K562 (cell line): Measurements from ENCODE around the gene NRTN. TPM values are rescaled to one million over a fixed set of nuclear protein-coding genes. Genes with fewer than 3 reads are reported as not detected.
A peak's percentile ranks its signal among the peaks of the same experiment; 100 is the strongest.

ENCODE experiments used
- ATAC-seq: fragments of 200-7000 bp; cut with Tn5 transposase; 3 replicates; pipeline ENCODE4 v1.9.1; 2020; ENCODE audit warnings: moderate library complexity
- BruUV-seq: library from RNA; stranded (reverse); fragments of 400-500 nt; replicated peaks from 2 replicates; lab custom pipeline; 2021; lab: Mats Ljungman, UMichigan
- CTCF ChIA-PET: fragments of 300-600 bp; formaldehyde crosslinking; extraction: SDS; loops from one replicate; lab custom pipeline; 2021; ENCODE audit warnings: low intra/inter-chr PET ratio; lab: Yijun Ruan, JAX
- POLR2A ChIA-PET: fragments of 300-600, 350-650 bp; sonication (Branson Sonifier 250); formaldehyde crosslinking; extraction: SDS; loops from one replicate; lab custom pipeline; 2021; ENCODE audit warnings: antibody characterized with exemption, inconsistent platforms; lab: Yijun Ruan, JAX
- DNase-seq, 4 experiments: peaks; one replicate each; pipeline versions ENCODE4 v3.0.0 to v3.0.0-alpha.2; 2011 to 2018; ENCODE audit warnings: low spot score in 3 of 4, mixed read lengths in 3 of 4; ENCODE audit errors: extremely low read depth in 1 of 4
- FAIRE-seq: peaks from 2 replicates; lab custom pipeline; 2011; peaks lifted over from hg19 to GRCh38; lab: Jason Lieb, UNC
- H2AFZ ChIP-seq: 2 replicates; pipeline ENCODE4 v1.6.0; 2011; ENCODE audit warnings: low read depth, low read length, control low read depth, inconsistent platforms
- H3K27ac ChIP-seq: fragments of 200-600 bp; 3 replicates; pipeline ENCODE4 v1.8.0; 2011; ENCODE audit warnings: low read depth, mild to moderate bottlenecking, control low read depth, inconsistent platforms, low read length, moderate library complexity, mixed read lengths; ENCODE audit errors: extremely low read depth
- H3K27me3 ChIP-seq, 2 experiments: fragments of 300-600 bp in 1 of 2; 2 replicates in 1 of 2; 3 replicates in 1 of 2; pipeline versions ENCODE4 v1.6.0 to v1.8.0; 2011; ENCODE audit warnings: inconsistent platforms in 2 of 2, low read length in 2 of 2, mild to moderate bottlenecking in 1 of 2, mixed read lengths in 1 of 2, moderate library complexity in 1 of 2; ENCODE audit not compliant: control insufficient read depth in 2 of 2, insufficient read depth in 2 of 2
- H3K36me3 ChIP-seq: fragments of 300-600 bp; 3 replicates; pipeline ENCODE4 v1.8.0; 2011; ENCODE audit warnings: mild to moderate bottlenecking, low read length, inconsistent platforms; ENCODE audit not compliant: control insufficient read depth, insufficient read depth
- H3K4me1 ChIP-seq, 2 experiments: fragments of 200-600 bp in 1 of 2; replicated peaks in 1 of 2; 2 replicates in 1 of 2; 3 replicates in 1 of 2; pipeline versions ENCODE4 v1.5.1 to v1.8.0; 2011; ENCODE audit warnings: inconsistent platforms in 2 of 2, low read length in 2 of 2, mild to moderate bottlenecking in 1 of 2, mixed read lengths in 1 of 2, moderate library complexity in 1 of 2; ENCODE audit not compliant: control insufficient read depth in 2 of 2, insufficient read depth in 2 of 2
- H3K4me2 ChIP-seq: 2 replicates; pipeline ENCODE4 v1.6.1; 2011; ENCODE audit warnings: low read length, control low read depth, inconsistent platforms, mixed read lengths; ENCODE audit not compliant: insufficient read depth
- H3K4me3 ChIP-seq: fragments of 200-600 bp; sonication (generic), shearing (Covaris generic); 2 replicates; pipeline ENCODE4 v1.5.1; 2016; ENCODE audit warnings: control low read depth, inconsistent platforms
- H3K79me2 ChIP-seq: fragments of 200-600 bp; 3 replicates; pipeline ENCODE4 v1.8.0; 2011; ENCODE audit warnings: low read length, inconsistent platforms; ENCODE audit not compliant: control insufficient read depth, insufficient read depth
- H3K9ac ChIP-seq, 2 experiments: 2 replicates each; pipeline versions ENCODE4 v1.6.0 to v1.6.1; 2011; ENCODE audit warnings: low read depth in 2 of 2, low read length in 2 of 2, control low read depth in 1 of 2, inconsistent platforms in 1 of 2, mild to moderate bottlenecking in 1 of 2, mixed read lengths in 1 of 2; ENCODE audit not compliant: insufficient read depth in 1 of 2
- H3K9me1 ChIP-seq: one replicate; pipeline ENCODE4 v1.6.0; 2011; ENCODE audit warnings: inconsistent platforms, mild to moderate bottlenecking, low read length, moderate library complexity; ENCODE audit not compliant: control insufficient read depth, insufficient read depth
- H3K9me3 ChIP-seq: replicated peaks from 2 replicates; pipeline ENCODE4 v1.5.1; 2011; ENCODE audit warnings: low read depth, low read length, inconsistent platforms; ENCODE audit not compliant: control insufficient read depth, insufficient read depth
- H4K20me1 ChIP-seq: replicated peaks from 2 replicates; pipeline ENCODE4 v1.6.1; 2011; ENCODE audit warnings: low read length, inconsistent platforms, mixed read lengths; ENCODE audit not compliant: control insufficient read depth, insufficient read depth
- ADNP ChIP-seq: fragments of 200-800 bp; sonication (Bioruptor generic); IDR thresholded peaks from 2 replicates; pipeline ENCODE4 v1.6.1; 2016; ENCODE audit warnings: missing genetic modification characterization, missing compliant biosample characterization
- BCOR ChIP-seq: fragments of 450-650 bp; IDR thresholded peaks from 2 replicates; pipeline ENCODE4 v1.6.1; 2016
- CBFA2T3 ChIP-seq: fragments of 450-650 bp; IDR thresholded peaks from 2 replicates; pipeline ENCODE4 v1.6.1; 2017
- GATA2 ChIP-seq: sonication (generic); formaldehyde crosslinking; IDR thresholded peaks from 2 replicates; pipeline ENCODE4 v1.4.0; 2020; ENCODE audit warnings: mild to moderate bottlenecking, missing genetic modification reagents
- HNRNPL ChIP-seq: fragments of 200-400 bp; formaldehyde crosslinking; IDR thresholded peaks from 2 replicates; pipeline ENCODE4 v1.6.1; 2017; ENCODE audit warnings: low read depth, mild to moderate bottlenecking, low read length
- NELFE ChIP-seq: IDR thresholded peaks from 2 replicates; pipeline ENCODE4 v1.6.1; 2011; ENCODE audit warnings: mild to moderate bottlenecking; ENCODE audit not compliant: insufficient read depth, insufficient read length
- NFIC ChIP-seq: fragments of 450-650 bp; IDR thresholded peaks from 2 replicates; pipeline ENCODE4 v1.6.1; 2017; ENCODE audit warnings: mild to moderate bottlenecking, inconsistent platforms
- RBM17 ChIP-seq: fragments of 200-400 bp; formaldehyde crosslinking; IDR thresholded peaks from 2 replicates; pipeline ENCODE4 v1.6.1; 2017; ENCODE audit warnings: low read depth, mild to moderate bottlenecking, low read length, borderline replicate concordance
- RBM25 ChIP-seq: fragments of 200-400 bp; formaldehyde crosslinking; IDR thresholded peaks from 2 replicates; pipeline ENCODE4 v1.6.1; 2018; ENCODE audit warnings: low read length, low read depth, moderate library complexity; ENCODE audit not compliant: severe bottlenecking
- ZFP36 ChIP-seq: fragments of 150-350 bp; IDR thresholded peaks from 2 replicates; pipeline ENCODE4 v1.6.1; 2018; ENCODE audit warnings: low read length, low read depth; ENCODE audit not compliant: partially characterized antibody
- WGBS: fragments of 100-300 bp; shearing (Covaris generic); methylation state at CpG from one replicate; pipeline ENCODE4 v1.1.6; 2016; ENCODE audit warnings: low coverage, mixed read lengths; ENCODE audit not compliant: insufficient coverage; ENCODE audit errors: missing lambda C conversion rate; 5-methylcytosine and 5-hydroxymethylcytosine counted together
- in situ Hi-C: fragments of 300-500 bp; cut with MboI; formaldehyde crosslinking; loops from 4 replicates; pipeline ENCODE4 v1.15.0; 2018; ENCODE audit warnings: inconsistent platforms, mixed read lengths
- intact Hi-C: fragments of 100-400 bp; cut with micrococcal nuclease; formaldehyde crosslinking; loops from 2 replicates; pipeline ENCODE4 v1.14.2; 2022
- polyA plus RNA-seq, 8 experiments: library from polyadenylated mRNA; depleted of rRNA in 4 of 8; stranded (reverse) in 5 of 8; unstranded in 3 of 8; fragments of >200 nt; fragmentation: Nextera tagmentation in 2 of 8; fragmentation: Illumina TruSeq in 1 of 8; extraction: Ambion mirVana in 2 of 8; extraction: Trizol in 1 of 8; gene quantifications; 2 replicates each; pipeline versions ENCODE4 v1.2.1 to v1.2.3, GENCODE V29; 2011 to 2014; ENCODE audit warnings: inconsistent platforms in 1 of 8, missing spikeins in 1 of 8
- total RNA-seq, 7 experiments: library from RNA; depleted of rRNA in 6 of 7; stranded (reverse); fragments of >200 nt in 6 of 7; fragmentation: Illumina TruSeq in 2 of 7; extraction: Trizol in 2 of 7; gene quantifications; 2 replicates each; pipeline versions ENCODE4 v1.2.1 to v1.2.3, GENCODE V29; 2011 to 2021; ENCODE audit warnings: low replicate concordance in 1 of 7
- TF ChIP-seq, protein P1 (sequence below): fragments of 250-450 bp; sonication (Bioruptor Pico); IDR thresholded peaks from 2 replicates; pipeline ENCODE4 v1.5.0; 2021

NRTN gene
- total and polyA plus RNA-seq, 9 of the 15 experiments (the other 6 are each of a cell fraction or from before 2014, with no cell fraction given): 0.62 to 8.1 (median 1.6) TPM; not detected in 2

- no peak overlapping the region for H3K27ac ChIP-seq
- H3K4me1 ChIP-seq: peaks cover 0 to 23% of the 10 kb centered on the region in 2 experiments; a peak in 2 of 5 replicates
- no TSS peak for BruUV-seq
- no peaks in the 10 kb centered on the region for H3K9me1 ChIP-seq
- no peak for FAIRE-seq
- ChIA-PET POLR2A (interaction anchor here (1.0 kb wide), 1 partner anchor 24 kb away, joined by 3 read pairs; no protein-coding TSS in a partner anchor), CTCF (no interaction called here)
- TF ChIP-seq HNRNPL (no peak), ZFP36 (peak; percentile 69), NFIC (peak; percentile 60), RBM17 (no peak), NELFE (no peak), CBFA2T3 (0 out of 2 replicates have a peak, but pooled peaks have one; percentile 11), ADNP (tag) (peak; percentile 52; the same call in 1 of the 2 replicates), RBM25 (peak; percentile 46), BCOR (peak; percentile 59; the same call in 1 of the 2 replicates), GATA2 (CRISPR knock-in tag) (0 out of 2 replicates have a peak, but pooled peaks have one; percentile 13)
- TF ChIP-seq, protein P1, sequence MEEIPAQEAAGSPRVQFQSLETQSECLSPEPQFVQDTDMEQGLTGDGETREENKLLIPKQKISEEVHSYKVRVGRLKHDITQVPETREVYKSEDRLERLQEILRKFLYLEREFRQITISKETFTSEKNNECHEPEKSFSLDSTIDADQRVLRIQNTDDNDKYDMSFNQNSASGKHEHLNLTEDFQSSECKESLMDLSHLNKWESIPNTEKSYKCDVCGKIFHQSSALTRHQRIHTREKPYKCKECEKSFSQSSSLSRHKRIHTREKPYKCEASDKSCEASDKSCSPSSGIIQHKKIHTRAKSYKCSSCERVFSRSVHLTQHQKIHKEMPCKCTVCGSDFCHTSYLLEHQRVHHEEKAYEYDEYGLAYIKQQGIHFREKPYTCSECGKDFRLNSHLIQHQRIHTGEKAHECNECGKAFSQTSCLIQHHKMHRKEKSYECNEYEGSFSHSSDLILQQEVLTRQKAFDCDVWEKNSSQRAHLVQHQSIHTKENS (CRISPR knock-in tag): no peak
- DNase-seq: no peak
- peaks cover 1 to 29% of the 10 kb centered on the region in 2 experiments; a peak in 2 of 5 replicates for H3K27me3 ChIP-seq
- no peak for ATAC-seq
- H3K9ac ChIP-seq: no peak overlapping the region
- in situ Hi-C loops (no loop called here), intact Hi-C loops (no loop called here)
- H4K20me1 ChIP-seq: peaks cover 3% of the 10 kb centered on the region; the same call in 1 of the 2 replicates
- no peaks in the 10 kb centered on the region for H3K36me3 ChIP-seq
- 11% methylated on average over 9 of the region's 11 CpGs for WGBS
- no peak overlapping the region for H2AFZ ChIP-seq
- H3K4me2 ChIP-seq: no peak overlapping the region
- no peaks in the 10 kb centered on the region for H3K79me2 ChIP-seq
- H3K9me3 ChIP-seq: no peaks in the 10 kb centered on the region
- no peak overlapping the region for H3K4me3 ChIP-seq
These were observed 58.3 kb downstream of the NRTN start for GRCh38 chr19:5863030-5863665.
